G401.6 (cell line): Measurements from ENCODE around the gene GPR18.
"Not testable (repeated sequence)": the region's sequence is repeated elsewhere in the genome, so short reads cannot be mapped to it uniquely, and the experiment has no call there.

ENCODE experiments used
- FAIRE-seq: peaks from 2 replicates; lab custom pipeline; 2012; peaks lifted over from hg19 to GRCh38; lab: Jason Lieb, UNC

The GPR18 gene

DNA sequence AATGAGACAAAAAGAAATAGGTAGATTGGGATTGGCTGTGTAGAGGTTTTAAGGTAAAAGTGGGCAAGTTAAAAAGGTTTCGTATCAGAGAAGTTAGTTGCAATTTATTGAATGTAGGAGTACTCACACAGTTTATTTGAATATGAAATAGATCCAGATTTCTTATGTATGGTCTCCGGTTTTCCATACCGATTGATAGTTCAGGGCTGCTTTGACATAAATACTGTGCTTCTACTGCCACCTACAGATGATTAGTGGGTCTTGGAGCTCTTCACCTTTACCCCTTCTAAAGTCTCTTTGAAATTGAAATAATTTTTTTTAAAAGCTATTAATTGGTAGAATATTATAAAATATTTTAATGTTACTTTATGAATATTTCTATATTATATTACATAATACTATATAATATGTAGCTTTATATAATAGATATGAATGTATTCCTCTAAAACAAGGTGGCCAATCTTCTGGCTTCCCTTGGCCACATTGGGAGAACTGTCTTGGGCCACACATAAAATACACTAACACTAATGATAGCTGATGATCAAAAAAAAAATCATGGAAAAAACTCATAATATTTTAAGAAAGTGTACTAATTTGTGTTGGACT is 7.7 kb upstream of the GPR18 start:
- FAIRE-seq = peak; percentile 96

DNA sequence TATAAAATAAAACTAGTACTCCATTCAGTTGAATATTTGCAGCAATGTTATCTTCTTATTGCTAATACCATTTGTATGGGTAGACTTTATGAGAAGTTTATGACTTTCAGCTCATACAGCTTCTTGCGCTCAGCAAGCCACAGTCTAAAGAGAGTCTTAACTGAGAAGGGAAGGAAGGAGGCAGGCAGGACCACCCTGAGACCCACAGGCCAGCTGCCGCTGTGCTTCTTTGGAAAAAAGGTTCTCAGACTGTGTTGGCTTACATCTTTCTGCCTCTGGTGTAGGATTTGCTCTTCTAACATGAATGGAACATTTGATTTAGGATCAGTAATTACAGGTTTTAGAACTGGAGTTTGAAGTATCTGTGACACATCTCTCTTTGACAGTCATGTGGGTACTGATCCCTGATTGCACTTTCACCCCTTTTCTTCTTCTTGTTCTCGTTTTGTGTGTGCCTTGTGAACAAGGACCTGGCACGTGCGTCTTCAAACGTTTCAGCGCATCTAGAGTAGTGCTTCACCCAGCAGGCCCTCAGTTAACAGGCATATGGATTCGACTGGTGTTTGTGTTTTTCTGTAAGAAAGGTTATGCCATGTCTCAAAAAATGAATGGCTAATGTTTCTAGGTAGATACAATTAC is 7.1 kb upstream of the GPR18 start:
- no peak for FAIRE-seq

DNA sequence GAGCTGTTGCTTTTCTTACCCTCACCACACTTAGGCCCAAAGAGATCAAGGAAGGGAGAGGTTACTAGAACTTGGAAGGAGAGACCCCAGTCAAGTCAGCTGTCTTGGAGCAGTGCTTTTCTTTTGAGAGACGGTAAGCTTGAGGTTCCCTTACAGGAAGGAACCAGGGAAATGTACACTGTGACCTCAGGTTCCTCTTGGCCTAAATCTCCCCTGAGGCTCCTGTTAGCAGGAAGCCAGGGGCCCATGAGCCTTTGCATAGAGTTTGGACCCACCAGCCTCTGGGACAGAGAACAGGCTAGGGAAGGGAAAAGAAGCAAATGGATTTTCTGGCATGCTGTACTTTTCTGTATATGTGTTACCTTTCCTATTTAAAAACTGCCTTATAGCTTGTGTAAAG is 5.9 kb upstream of the GPR18 start:
- no peak for FAIRE-seq

DNA sequence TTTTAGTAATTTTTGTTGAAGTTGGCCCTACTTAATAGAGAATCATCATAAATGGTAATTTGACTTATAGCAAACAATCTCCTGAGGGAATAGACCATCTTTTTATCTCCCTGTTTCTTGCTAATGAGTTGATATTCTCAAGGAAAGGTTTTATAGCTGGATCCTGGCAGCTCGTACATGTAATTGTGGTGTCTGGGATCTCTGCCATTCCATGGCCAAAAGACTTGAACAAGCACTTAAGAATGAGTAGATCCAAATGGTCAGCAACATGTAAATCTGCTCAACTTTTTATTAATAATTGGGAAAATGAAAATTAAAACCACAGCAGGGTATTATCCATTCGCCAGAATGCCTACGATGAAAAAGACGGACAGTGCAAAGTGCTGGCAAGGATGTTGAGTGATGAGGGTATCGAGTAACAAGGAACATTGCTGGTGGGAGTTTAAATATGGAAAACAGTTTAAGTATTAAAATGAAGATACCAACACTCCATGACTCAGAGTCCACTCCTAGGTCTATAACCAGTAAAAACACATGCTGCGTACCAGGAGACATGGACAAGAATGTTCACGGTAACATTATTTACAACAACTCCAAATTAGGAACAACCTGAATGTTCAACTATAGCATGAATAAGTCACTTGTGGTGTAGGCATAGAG is 5.1 kb upstream of the GPR18 start:
- FAIRE-seq = no peak

DNA sequence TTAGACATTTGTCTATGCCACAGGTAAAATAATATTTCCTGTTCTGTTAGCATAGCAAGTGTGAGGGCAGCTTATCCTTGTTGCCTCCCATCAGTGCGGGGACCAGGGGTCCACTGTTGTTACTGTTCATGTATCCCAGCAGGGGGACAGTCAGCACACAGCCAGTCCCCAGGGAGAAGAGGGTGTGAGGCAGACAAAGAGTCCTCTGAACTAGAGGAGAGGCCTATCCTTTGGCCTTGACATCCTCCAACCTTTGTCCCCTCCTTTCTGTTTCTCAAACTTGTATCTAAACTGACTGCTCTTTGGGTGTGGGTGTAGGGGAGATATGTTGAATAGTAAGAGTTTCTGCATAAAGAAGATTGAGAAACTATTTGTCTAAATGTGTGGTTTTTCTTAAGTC is 2.9 kb upstream of the GPR18 start:
- no peak for FAIRE-seq

DNA sequence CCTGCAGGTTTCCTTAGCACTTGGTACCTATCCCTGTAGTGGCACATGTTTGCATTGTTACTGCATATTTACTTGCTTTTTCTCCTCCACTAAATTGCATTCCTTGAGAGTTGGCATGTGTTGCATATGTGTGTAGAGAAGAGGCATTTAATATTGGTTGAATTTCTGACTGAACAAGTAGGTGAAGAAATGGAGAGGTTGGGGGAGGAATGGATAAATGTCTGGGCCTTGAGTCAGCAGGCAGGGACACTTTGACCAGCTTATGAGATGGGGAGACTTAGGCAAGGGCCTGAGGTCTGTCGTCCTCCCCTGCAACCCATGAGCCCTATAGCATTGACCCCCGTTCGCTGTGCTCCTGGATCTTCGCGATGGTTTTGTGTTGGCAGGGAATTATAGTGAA is 2.0 kb upstream of the GPR18 start:
- no peak for FAIRE-seq

DNA sequence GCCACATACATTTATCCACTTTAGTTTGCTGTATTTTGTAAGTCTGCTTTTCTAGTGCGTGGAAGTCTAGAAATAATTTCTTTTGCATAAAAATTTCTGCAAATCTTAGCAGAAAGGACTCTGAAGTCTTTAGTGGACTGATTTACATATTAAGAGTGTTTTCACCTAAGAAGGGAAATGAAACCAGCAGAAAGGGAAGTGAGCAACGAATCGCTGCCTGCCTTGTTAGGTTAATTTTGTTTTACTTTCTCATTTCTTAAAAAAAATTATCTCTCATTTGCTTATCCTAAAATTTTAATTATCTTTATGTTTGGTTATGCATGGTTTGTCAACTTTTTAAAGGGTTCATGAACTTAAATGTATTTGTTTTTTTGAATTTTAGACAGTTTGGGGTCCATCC is 767 bp upstream of the GPR18 start:
- FAIRE-seq = no peak

DNA sequence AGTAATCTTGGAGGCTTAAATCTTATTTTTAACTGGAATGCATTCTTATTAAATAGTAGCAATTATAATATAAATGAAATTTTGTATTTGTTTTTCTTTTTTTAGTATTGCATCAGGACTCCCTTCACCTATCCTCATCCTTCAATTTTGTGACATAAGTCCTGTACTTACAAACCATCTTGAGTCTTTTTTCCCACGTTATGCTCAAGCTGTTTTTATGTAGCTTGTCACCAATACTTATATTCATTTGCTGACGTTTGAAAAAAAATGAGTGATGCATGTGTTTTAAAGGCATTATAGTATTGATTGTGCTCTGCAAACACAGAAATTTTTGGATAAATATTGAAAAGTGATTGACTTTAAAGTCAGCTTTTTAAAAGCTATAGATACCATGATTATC is 888 bp downstream of the GPR18 start:
- no peak for FAIRE-seq

DNA sequence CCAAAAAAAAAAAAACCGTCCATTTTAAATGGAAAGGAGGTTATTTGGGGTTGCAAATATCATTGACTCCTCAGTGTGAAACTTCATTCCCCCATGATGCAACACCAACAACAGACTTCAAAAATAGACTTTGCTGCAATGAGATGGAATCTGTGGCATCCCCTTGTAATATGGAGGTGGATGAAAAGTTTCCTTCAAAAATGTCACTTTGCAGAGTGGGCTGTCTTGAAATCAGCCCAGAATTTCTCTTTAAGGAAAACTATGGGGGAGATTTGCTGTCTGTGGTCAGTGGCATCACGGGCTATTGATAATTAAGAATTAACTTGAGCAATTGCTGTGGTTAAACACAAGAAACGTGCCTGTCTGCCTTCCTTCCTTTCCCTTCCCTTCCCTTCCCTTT is 1.5 kb downstream of the GPR18 start:
- no peak for FAIRE-seq

DNA sequence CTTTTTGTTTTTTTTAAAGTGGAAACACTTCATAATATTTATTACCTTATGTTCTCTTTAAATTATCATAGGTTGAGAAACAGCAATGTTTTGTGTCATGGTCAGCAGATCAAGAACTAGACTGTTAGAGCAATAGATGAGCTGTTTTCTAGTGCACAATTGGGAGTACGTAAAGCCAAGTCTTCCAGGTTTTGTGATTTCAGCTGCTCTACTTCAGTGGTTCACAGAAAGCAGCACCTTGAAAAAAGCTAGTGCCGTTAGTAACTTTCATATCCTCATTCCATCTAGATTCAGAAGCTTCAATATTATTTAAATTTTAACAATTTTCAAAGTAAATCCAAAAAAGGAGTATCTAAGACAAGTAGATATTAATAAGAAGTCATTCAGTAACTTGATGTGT is 1.9 kb downstream of the GPR18 start:
- no peak for FAIRE-seq

DNA sequence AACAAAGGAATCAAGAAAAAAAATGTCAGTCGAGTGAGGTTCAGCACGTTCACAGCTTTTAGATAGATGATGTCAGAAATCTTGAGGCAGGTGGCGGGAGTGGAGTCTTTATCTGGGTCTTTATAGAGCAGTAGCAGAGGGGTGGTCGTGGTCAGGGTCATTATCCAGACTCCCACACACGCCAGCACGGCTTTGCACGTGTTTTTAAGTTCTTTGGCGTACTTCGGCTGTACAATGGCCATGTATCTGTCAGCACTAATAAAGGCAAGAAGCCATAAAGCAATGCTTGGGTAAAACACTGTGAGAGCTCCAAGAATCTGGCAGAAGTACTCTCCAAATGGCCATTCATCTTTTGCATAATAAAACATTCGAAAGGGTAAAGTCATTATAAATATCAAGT is 2.9 kb downstream of the GPR18 start:
- no peak for FAIRE-seq

DNA sequence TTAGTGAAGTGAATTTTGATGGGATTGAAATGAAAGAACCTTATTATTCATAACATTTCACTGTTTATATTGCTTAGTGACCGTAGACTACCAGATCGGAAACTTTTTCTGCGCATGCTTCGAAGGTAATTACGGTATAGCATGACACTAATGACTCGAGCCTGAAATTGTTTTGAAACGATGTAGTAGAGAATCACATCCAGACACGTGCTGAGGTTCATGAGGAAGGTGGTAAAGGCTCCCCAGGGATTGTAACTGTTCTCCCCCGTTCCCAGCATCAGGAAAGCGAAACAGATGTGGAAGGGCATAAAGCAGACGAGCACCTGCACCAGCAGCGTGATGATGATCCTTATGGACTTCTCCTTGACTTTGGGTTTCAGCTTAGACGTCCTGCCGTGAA is 3.3 kb downstream of the GPR18 start:
- no peak for FAIRE-seq

DNA sequence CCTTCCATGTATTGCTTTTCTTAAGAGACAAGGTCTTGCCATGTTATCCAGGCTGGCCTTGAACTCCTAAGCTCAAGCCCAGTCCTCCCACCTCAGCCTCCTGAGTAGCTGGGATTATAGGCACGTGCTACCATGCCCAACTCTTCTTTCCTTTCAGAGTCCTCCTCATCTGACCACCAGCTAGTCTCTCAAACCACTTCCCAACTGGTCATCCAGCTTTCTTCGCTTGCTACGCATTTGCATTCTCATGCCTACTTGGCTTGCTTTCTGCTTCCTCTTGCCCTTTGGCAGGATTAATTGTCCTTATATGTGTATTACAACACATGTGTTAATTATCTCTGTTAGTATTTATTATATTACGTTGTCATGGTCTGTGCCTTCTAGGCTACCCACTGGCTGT is 6.3 kb downstream of the GPR18 start:
- no peak for FAIRE-seq

DNA sequence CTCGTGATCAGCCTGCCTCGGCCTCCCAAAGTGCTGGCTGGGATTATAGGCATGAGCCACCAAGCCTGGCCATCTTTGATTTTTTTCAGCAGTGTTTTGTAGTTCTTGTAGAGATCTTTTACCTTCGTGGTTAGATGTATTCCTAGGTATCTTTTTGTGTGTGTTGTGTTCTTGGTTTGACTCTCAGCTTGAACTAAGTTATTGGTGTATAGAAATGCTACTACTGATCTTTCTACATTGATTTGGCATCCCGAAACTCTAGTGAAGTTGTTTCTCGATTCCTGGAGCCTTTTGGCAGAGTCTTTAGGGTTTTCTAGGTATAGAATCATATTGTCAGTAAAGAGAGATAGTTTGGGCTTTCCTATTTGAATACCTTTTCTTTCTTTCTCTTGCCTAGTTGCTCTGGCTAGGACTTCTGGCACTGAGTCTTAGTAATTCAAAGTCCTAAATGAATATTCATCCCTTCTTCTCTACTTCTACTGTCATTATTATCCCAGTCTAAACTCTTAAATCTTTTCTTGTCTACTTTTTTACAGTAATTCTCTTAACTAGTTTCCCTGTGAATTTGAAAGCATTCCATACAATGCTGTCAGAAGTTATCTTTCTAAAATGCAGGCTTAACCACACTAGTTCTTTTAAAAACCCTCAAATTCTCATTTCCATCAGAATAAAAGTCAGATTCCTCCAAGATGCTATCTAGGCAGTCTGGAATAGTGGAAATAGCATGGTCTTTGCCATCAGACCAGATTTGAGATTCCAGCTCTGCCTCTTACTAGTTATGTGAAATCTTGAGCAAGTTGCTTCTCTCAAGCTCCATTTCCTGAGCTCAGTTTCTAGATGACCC is 7.0 kb downstream of the GPR18 start:
- no peak for FAIRE-seq

DNA sequence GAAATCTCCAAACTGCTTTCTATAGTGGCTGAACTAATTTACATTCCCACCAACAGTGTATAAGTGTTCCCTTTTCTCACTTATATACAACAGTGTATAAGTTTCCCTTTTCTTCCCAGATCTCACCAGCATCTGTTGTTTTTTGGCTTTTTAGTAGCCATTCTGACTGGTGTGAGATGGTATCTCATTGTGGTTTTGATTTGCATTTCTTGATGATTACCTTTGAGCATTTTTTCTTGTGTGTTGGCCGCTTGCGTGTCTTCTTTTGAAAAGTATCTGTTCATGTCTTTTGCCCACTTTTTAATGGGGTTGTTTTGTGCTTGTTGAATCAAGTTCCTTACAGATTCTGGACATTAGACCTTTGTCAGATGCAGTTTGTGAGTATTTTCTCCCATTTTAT is 8.6 kb downstream of the GPR18 start:
- FAIRE-seq = not testable (repeated sequence)

DNA sequence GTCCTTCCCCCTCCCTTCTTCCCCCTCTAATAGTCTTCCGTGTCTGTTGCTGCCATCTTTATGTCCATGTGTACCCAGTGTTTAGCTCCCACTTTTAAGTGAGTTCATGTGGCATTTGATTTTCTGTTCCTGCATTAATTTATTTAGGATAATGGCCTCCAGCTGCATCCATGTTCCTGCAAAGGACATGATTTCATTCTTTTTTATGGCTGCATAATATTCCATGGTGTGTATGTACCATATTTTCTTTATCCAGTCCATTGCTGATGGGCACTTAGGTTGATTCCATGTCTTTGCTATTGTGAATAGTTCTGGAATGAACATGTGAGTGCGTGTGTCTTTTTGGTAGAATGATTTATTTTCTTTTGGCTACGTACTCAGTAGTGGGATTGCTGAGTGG is 9.0 kb downstream of the GPR18 start:
- not testable (repeated sequence) for FAIRE-seq

DNA sequence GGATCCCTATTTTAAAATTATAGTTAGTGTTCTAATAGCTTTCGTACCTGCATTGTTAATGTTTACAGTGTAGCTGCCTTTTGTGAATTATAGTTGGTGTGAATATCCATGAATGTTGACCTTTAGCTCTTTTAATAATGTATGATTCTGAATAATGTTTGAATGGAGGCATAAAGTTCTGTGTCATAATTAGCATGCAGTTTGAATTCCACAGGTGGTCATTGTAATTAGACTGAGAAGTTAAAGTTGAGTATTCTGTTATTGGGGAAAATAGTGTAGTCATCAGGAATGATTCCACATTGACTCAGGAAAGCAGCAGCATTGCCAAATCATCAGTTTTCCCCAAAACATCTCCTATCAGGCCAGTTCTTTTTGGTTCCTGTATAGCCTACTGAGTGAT is 12.1 kb downstream of the GPR18 start:
- no peak for FAIRE-seq

DNA sequence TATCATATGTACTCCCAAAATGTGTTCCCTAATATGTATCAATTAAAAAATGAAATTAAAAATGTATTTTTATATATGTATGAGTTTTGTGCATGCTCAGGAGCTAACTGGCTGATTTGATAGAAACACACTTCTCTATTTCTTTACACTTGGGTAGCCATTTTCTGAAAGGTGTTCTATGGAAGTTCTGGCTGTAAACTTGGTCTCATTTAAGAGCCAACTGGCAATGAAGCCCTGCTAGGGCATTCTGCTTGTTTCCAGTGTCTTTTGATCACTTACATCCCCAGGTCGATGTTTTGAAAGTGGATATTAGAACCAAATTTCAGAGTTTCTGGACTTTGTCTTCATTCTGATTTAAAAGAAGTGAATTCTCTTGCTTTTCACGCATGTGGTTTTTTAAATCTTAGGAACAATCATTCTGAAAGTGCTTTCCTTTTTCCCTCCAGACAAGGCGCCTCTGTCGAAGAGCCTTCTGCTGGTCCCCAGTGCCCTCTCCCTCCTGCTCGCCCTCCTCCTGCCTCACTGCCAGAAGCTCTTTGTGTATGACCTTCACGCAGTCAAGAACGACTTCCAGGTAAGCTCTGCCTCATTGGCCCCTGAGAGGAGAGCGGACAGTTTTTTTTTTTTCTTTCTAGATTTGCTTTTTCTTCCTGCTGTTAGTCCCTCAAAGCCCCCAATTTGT is 20.1 kb downstream of the GPR18 start:
- no peak for FAIRE-seq

DNA sequence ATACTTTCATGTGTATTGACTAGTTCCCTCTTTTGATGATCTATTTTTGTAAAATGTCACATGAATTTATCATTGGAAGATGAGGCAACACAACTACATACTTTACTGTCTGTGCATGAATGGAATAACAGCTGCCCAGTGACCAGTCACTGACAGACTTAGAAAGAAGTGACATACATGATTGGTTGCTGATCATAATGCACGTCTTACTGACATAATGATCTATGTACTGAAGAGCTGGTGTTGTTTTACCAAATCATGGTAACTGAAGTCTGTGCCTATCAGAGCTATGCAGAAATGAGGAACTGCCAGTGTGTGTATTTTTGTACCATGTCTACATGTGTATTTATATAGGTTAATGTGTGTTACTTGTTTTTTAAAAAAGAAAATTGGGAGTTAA is 26.5 kb downstream of the GPR18 start:
- no peak for FAIRE-seq

DNA sequence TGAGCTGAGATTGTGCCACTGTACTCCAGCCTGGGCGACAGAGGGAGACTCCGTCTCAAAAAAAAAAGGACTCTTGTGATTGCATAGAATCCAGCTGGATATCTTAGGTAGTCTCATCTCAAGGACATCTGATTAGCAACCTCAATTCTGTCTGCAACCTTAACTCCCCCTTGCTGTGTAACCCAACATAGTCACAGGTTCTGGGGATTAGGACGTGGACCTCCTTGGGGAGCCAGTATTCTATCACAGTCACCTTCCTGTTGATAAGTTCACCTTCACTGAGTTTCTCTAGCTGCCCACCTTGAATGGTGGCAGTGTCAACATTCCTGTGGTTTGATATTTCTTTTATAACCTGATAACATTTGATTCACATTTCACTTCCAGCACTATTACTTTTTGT is 27.2 kb downstream of the GPR18 start:
- FAIRE-seq = no peak

DNA sequence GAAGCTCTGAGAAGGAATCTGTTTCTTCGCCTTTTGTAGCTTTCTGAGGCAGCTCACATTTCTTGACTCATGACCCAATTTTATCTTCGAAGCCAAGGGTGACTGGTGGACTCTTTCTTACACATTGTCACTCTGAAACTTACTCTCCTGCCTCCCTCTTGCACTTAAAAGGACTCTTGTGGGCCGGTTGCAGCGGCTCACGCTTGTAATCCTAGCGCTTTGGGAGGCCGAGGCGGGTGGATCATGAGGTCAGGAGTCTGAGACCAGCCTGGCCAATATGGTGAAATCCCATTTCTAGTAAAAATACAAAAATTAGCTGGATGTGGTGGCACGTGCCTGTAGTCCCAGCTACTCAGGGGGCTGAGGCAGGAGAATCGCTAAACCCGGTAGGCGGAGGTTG is 27.6 kb downstream of the GPR18 start:
- not testable (repeated sequence) for FAIRE-seq
